HG03575 (cell line): ENCODE measurements around the gene HPN.

Experiments used
- ATAC-seq: cut with Tn5 transposase; IDR thresholded peaks from one replicate; pipeline ENCODE4 v1.9.1; 2021; ENCODE audit not compliant: unreplicated experiment, insufficient number of reproducible peaks, low FRiP score; ENCODE audit errors: extremely low read depth

Gene HPN

GRCh38 chr19:35054626-35055025 lies 13.1 kb downstream of the HPN start:
- no peak for ATAC-seq

- no peak for ATAC-seq
Observed at GRCh38 chr19:35055715-35056179, 14.2 kb downstream of the HPN start.

GRCh38 chr19:35056513-35057063 lies 15.1 kb downstream of the HPN start:
- no peak for ATAC-seq

- ATAC-seq = no peak
Observed at GRCh38 chr19:35058370-35058769, 16.8 kb downstream of the HPN start.

- no peak for ATAC-seq
Observed at GRCh38 chr19:35059006-35059798, 17.7 kb downstream of the HPN start.

- no peak for ATAC-seq
Observed at GRCh38 chr19:35059799-35060091, 18.2 kb downstream of the HPN start.

- no peak for ATAC-seq
Observed at GRCh38 chr19:35060160-35060855, 18.8 kb downstream of the HPN start.

GRCh38 chr19:35061583-35062373 lies 20.3 kb downstream of the HPN start:
- no peak for ATAC-seq

GRCh38 chr19:35062942-35063341 lies 21.4 kb downstream of the HPN start:
- ATAC-seq = no peak

GRCh38 chr19:35063940-35064818 lies 22.7 kb downstream of the HPN start:
- ATAC-seq = no peak

- no peak for ATAC-seq
Observed at GRCh38 chr19:35065574-35065973, 24.1 kb downstream of the HPN start.

- ATAC-seq = no peak
Observed at GRCh38 chr19:35066121-35066520, 24.6 kb downstream of the HPN start.

GRCh38 chr19:35066691-35067563 lies 25.4 kb downstream of the HPN start:
- no peak for ATAC-seq

- no peak for ATAC-seq
Observed at GRCh38 chr19:35068941-35069634, 27.6 kb downstream of the HPN start.

GRCh38 chr19:35069696-35070095 lies 28.2 kb downstream of the HPN start:
- no peak for ATAC-seq

- ATAC-seq = no peak
Observed at GRCh38 chr19:35070471-35070870, 28.9 kb downstream of the HPN start.

GRCh38 chr19:35073516-35073915 lies 32.0 kb downstream of the HPN start:
- no peak for ATAC-seq
